GM23338 (cell line): ENCODE results near the gene CRACR2B. TPM values are rescaled to one million over a fixed set of nuclear protein-coding genes. Genes with fewer than 3 reads are reported as not detected.
A peak's percentile ranks its signal among the peaks of the same experiment; 100 is the strongest.

Source experiments
- ATAC-seq: fragments of 200-7000 bp; cut with Tn5 transposase; 3 replicates; pipeline ENCODE4 v1.9.1; 2020
- DNase-seq: peaks from one replicate; pipeline ENCODE4 v3.0.0-alpha.2; 2015; ENCODE audit warnings: low spot score
- H2AFZ ChIP-seq: fragments of 200-600 bp; sonication (generic); 2 replicates; pipeline ENCODE4 v1.8.0; 2016; ENCODE audit warnings: antibody characterized with exemption, mild to moderate bottlenecking, moderate library complexity
- H3F3A ChIP-seq: fragments of 200-600 bp; sonication (generic); replicated peaks from 2 replicates; pipeline ENCODE4 v1.8.0; 2017; ENCODE audit warnings: antibody characterized with exemption, mixed run types, low read depth
- H3K27ac ChIP-seq: fragments of 200-600 bp; sonication (generic); 2 replicates; pipeline ENCODE4 v1.6.1; 2016; ENCODE audit warnings: low read depth
- H3K27me3 ChIP-seq: fragments of 200-600 bp; sonication (generic); 2 replicates; pipeline ENCODE4 v1.8.0; 2016; ENCODE audit warnings: mild to moderate bottlenecking, mixed run types, moderate library complexity; ENCODE audit not compliant: insufficient read depth
- H3K36me3 ChIP-seq: fragments of 200-600 bp; sonication (generic); 2 replicates; pipeline ENCODE4 v1.8.0; 2016; ENCODE audit warnings: mild to moderate bottlenecking; ENCODE audit not compliant: insufficient read depth
- H3K4me1 ChIP-seq: fragments of 200-600 bp; sonication (generic); 2 replicates; pipeline ENCODE4 v1.8.0; 2016; ENCODE audit warnings: mild to moderate bottlenecking, moderate library complexity; ENCODE audit not compliant: insufficient read depth
- H3K4me2 ChIP-seq: fragments of 200-600 bp; sonication (generic); 2 replicates; pipeline ENCODE4 v1.7.1; 2017; ENCODE audit warnings: mixed run types
- H3K4me3 ChIP-seq: fragments of 200-600 bp; sonication (generic); 2 replicates; pipeline ENCODE4 v1.6.1; 2016; ENCODE audit warnings: mixed run types
- H3K79me2 ChIP-seq: fragments of 200-600 bp; sonication (generic); replicated peaks from 2 replicates; pipeline ENCODE4 v1.8.0; 2017; ENCODE audit warnings: mild to moderate bottlenecking; ENCODE audit not compliant: insufficient read depth
- H3K9me2 ChIP-seq: fragments of 200-600 bp; sonication (generic); 2 replicates; pipeline ENCODE4 v1.8.0; 2017; ENCODE audit not compliant: insufficient read depth
- H4K20me1 ChIP-seq: fragments of 200-600 bp; sonication (generic); replicated peaks from 2 replicates; pipeline ENCODE4 v1.8.0; 2017; ENCODE audit warnings: mild to moderate bottlenecking; ENCODE audit not compliant: insufficient read depth
- H3K27ac Mint-ChIP-seq: 2 replicates; pipeline ENCODE4 v1.8.0; 2020; ENCODE audit warnings: inconsistent platforms, mild to moderate bottlenecking, moderate library complexity, mixed read lengths
- H3K27me3 Mint-ChIP-seq: 3 replicates; pipeline ENCODE4 v1.8.0; 2022; ENCODE audit warnings: low read depth, mild to moderate bottlenecking, moderate library complexity, mixed read lengths, inconsistent platforms; ENCODE audit not compliant: insufficient read depth, poor library complexity
- H3K36me3 Mint-ChIP-seq: 3 replicates; pipeline ENCODE4 v1.8.0; 2021; ENCODE audit warnings: low read depth, mild to moderate bottlenecking, inconsistent platforms, moderate library complexity, mixed read lengths
- H3K4me1 Mint-ChIP-seq: 3 replicates; pipeline ENCODE4 v1.8.0; 2020; ENCODE audit warnings: mild to moderate bottlenecking, inconsistent platforms, mixed read lengths
- H3K4me3 Mint-ChIP-seq: 3 replicates; pipeline ENCODE4 v1.8.0; 2021; ENCODE audit warnings: moderate library complexity, mild to moderate bottlenecking, inconsistent platforms, mixed read lengths
- H3K9me3 Mint-ChIP-seq: 3 replicates; pipeline ENCODE4 v1.8.0; 2020; ENCODE audit warnings: moderate library complexity, mild to moderate bottlenecking, inconsistent platforms, mixed read lengths
- CREB1 ChIP-seq: fragments of 250-450 bp; sonication (Bioruptor Pico); IDR thresholded peaks from 2 replicates; pipeline ENCODE4 v1.5.0; 2020; ENCODE audit warnings: low read depth, mild to moderate bottlenecking, moderate library complexity
- EZH2 ChIP-seq: fragments of 200-600 bp; sonication (generic); IDR thresholded peaks from one replicate; pipeline ENCODE4 v1.8.0; 2017; ENCODE audit warnings: antibody characterized with exemption, mild to moderate bottlenecking, low read depth; ENCODE audit not compliant: unreplicated experiment
- EZH2phosphoT487 ChIP-seq: fragments of 200-600 bp; sonication (generic); IDR thresholded peaks from one replicate; pipeline ENCODE4 v1.8.1; 2018; ENCODE audit warnings: antibody characterized with exemption; ENCODE audit not compliant: unreplicated experiment
- JUNB ChIP-seq: IDR thresholded peaks from one replicate; pipeline ENCODE4 v1.6.1; 2016; ENCODE audit warnings: antibody characterized with exemption; ENCODE audit not compliant: unreplicated experiment
- NANOG ChIP-seq: IDR thresholded peaks from 2 replicates; pipeline ENCODE4 v1.6.1; 2016; ENCODE audit warnings: antibody characterized with exemption, borderline replicate concordance
- POLR2AphosphoS5 ChIP-seq: IDR thresholded peaks from 2 replicates; pipeline ENCODE4 v1.6.1; 2016; ENCODE audit warnings: antibody characterized with exemption, low read depth
- ZNF331 ChIP-seq: fragments of 250-450 bp; sonication (Bioruptor Pico); IDR thresholded peaks from 2 replicates; pipeline ENCODE4 v1.5.0; 2020; ENCODE audit warnings: low read depth, mild to moderate bottlenecking, moderate library complexity
- polyA plus RNA-seq: library from polyadenylated mRNA; unstranded; fragments of >200 nt; fragmentation: Nextera tagmentation; extraction: Ambion mirVana; gene quantifications from 2 replicates; pipeline ENCODE4 v1.2.1, GENCODE V29; 2016
- total RNA-seq: library from RNA; depleted of rRNA; stranded (reverse); fragments of >200 nt; shearing (Covaris generic); gene quantifications from 2 replicates; pipeline ENCODE4 v1.2.3, GENCODE V29; 2014
- TF ChIP-seq, protein P1 (sequence below): IDR thresholded peaks from 2 replicates; pipeline ENCODE4 v1.6.1; 2016; ENCODE audit warnings: antibody characterized with exemption
- TF ChIP-seq, protein P2 (sequence below), 2 experiments: fragments of 200-600 bp in 1 of 2; sonication (generic) in 1 of 2; conservative IDR thresholded peaks; 2 replicates each; pipeline versions ENCODE4 v1.5.1 to v1.6.1; 2016 to 2017; ENCODE audit warnings: antibody characterized with exemption in 2 of 2, low read depth in 2 of 2, mild to moderate bottlenecking in 2 of 2, moderate library complexity in 1 of 2
- TF ChIP-seq, protein P3 (sequence below): fragments of 250-450 bp; sonication (Bioruptor Pico); IDR thresholded peaks from 2 replicates; pipeline ENCODE4 v1.5.0; 2020; ENCODE audit warnings: mild to moderate bottlenecking, moderate library complexity

Gene CRACR2B
- total and polyA plus RNA-seq, 2 experiments from 2014 or later: 55.9 to 64.1 TPM

DNA sequence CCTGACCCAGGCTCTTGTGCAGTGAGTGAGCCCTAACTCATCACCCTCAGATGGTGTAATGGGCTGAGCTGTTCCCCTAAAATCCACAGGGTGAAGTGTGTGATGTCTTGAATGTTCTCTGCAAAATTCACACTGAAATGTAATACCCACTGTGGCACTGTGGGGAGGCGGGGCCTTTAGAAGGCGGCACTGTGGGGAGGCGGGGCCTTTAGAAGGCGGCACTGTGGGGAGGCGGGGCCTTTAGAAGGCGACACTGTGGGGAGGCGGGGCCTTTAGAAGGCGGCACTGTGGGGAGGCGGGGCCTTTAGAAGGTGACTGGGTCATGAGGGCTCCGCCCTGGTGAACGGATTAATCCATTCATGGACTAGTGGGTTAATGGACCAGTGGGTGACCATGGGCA is 49.8 kb downstream of the CRACR2B start:
- H3K4me3 ChIP-seq: no peak overlapping the region
- Mint-ChIP-seq H3K4me1 (peaks cover 2% of the 10 kb centered on the region; the same call in 2 of the 3 replicates), H3K27me3 (peaks cover 22% of the 10 kb centered on the region), H3K27ac (no peak overlapping the region), H3K36me3 (peaks cover 41% of the 10 kb centered on the region), H3K9me3 (no peaks in the 10 kb centered on the region; the same call in 2 of the 3 replicates), H3K4me3 (no peak overlapping the region)
- peaks cover 4% of the 10 kb centered on the region; the same call in 1 of the 2 replicates for H3K36me3 ChIP-seq
- no peaks in the 10 kb centered on the region for H3K4me1 ChIP-seq
- no peak overlapping the region for H3K4me2 ChIP-seq
- TF ChIP-seq EZH2phosphoT487 (no peak), NANOG (no peak), JUNB (no peak), ZNF331 (no peak), EZH2 (no peak), POLR2AphosphoS5 (no peak)
- TF ChIP-seq, protein P1, sequence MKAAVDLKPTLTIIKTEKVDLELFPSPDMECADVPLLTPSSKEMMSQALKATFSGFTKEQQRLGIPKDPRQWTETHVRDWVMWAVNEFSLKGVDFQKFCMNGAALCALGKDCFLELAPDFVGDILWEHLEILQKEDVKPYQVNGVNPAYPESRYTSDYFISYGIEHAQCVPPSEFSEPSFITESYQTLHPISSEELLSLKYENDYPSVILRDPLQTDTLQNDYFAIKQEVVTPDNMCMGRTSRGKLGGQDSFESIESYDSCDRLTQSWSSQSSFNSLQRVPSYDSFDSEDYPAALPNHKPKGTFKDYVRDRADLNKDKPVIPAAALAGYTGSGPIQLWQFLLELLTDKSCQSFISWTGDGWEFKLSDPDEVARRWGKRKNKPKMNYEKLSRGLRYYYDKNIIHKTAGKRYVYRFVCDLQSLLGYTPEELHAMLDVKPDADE: no peak
- H3F3A ChIP-seq: peaks cover 15% of the 10 kb centered on the region; the same call in 1 of the 2 replicates
- no peaks in the 10 kb centered on the region for H3K27me3 ChIP-seq
- DNase-seq (peak; percentile 82), ATAC-seq (peak; percentile 90)
- peaks cover 17% of the 10 kb centered on the region for H4K20me1 ChIP-seq
- H3K27ac ChIP-seq: no peak overlapping the region
- H3K9me2 ChIP-seq: no peaks in the 10 kb centered on the region
- H2AFZ ChIP-seq: no peak overlapping the region
- no peaks in the 10 kb centered on the region for H3K79me2 ChIP-seq

GRCh38 chr11:880447-880846 is 52.7 kb downstream of the CRACR2B start:
- Mint-ChIP-seq H3K4me3 (no peak overlapping the region), H3K4me1 (peaks cover 2% of the 10 kb centered on the region; the same call in 2 of the 3 replicates), H3K27ac (no peak overlapping the region), H3K9me3 (no peaks in the 10 kb centered on the region; the same call in 2 of the 3 replicates), H3K27me3 (peaks cover 22% of the 10 kb centered on the region), H3K36me3 (peaks cover 38% of the 10 kb centered on the region)
- ATAC-seq (peak; percentile 36), DNase-seq (no peak)
- H3K27ac ChIP-seq: no peak overlapping the region
- peaks cover 13% of the 10 kb centered on the region for H4K20me1 ChIP-seq
- H3K4me2 ChIP-seq: no peak overlapping the region
- H3K4me1 ChIP-seq: no peaks in the 10 kb centered on the region
- H3F3A ChIP-seq: peaks cover 12% of the 10 kb centered on the region; the same call in 1 of the 2 replicates
- no peak overlapping the region for H3K4me3 ChIP-seq
- no peak for TF ChIP-seq EZH2phosphoT487
- TF ChIP-seq NANOG: no peak
- TF ChIP-seq, protein P2, sequence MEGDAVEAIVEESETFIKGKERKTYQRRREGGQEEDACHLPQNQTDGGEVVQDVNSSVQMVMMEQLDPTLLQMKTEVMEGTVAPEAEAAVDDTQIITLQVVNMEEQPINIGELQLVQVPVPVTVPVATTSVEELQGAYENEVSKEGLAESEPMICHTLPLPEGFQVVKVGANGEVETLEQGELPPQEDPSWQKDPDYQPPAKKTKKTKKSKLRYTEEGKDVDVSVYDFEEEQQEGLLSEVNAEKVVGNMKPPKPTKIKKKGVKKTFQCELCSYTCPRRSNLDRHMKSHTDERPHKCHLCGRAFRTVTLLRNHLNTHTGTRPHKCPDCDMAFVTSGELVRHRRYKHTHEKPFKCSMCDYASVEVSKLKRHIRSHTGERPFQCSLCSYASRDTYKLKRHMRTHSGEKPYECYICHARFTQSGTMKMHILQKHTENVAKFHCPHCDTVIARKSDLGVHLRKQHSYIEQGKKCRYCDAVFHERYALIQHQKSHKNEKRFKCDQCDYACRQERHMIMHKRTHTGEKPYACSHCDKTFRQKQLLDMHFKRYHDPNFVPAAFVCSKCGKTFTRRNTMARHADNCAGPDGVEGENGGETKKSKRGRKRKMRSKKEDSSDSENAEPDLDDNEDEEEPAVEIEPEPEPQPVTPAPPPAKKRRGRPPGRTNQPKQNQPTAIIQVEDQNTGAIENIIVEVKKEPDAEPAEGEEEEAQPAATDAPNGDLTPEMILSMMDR (conservative IDR thresholded peaks at IDR 0.05; ENCODE audit: low read depth in 2 of 2): peak; percentile 17 to 43; a peak in 3 of 4 replicates
- no peak for TF ChIP-seq POLR2AphosphoS5
- no peak for TF ChIP-seq CREB1 (CRISPR knock-in tag)
- TF ChIP-seq, protein P3, sequence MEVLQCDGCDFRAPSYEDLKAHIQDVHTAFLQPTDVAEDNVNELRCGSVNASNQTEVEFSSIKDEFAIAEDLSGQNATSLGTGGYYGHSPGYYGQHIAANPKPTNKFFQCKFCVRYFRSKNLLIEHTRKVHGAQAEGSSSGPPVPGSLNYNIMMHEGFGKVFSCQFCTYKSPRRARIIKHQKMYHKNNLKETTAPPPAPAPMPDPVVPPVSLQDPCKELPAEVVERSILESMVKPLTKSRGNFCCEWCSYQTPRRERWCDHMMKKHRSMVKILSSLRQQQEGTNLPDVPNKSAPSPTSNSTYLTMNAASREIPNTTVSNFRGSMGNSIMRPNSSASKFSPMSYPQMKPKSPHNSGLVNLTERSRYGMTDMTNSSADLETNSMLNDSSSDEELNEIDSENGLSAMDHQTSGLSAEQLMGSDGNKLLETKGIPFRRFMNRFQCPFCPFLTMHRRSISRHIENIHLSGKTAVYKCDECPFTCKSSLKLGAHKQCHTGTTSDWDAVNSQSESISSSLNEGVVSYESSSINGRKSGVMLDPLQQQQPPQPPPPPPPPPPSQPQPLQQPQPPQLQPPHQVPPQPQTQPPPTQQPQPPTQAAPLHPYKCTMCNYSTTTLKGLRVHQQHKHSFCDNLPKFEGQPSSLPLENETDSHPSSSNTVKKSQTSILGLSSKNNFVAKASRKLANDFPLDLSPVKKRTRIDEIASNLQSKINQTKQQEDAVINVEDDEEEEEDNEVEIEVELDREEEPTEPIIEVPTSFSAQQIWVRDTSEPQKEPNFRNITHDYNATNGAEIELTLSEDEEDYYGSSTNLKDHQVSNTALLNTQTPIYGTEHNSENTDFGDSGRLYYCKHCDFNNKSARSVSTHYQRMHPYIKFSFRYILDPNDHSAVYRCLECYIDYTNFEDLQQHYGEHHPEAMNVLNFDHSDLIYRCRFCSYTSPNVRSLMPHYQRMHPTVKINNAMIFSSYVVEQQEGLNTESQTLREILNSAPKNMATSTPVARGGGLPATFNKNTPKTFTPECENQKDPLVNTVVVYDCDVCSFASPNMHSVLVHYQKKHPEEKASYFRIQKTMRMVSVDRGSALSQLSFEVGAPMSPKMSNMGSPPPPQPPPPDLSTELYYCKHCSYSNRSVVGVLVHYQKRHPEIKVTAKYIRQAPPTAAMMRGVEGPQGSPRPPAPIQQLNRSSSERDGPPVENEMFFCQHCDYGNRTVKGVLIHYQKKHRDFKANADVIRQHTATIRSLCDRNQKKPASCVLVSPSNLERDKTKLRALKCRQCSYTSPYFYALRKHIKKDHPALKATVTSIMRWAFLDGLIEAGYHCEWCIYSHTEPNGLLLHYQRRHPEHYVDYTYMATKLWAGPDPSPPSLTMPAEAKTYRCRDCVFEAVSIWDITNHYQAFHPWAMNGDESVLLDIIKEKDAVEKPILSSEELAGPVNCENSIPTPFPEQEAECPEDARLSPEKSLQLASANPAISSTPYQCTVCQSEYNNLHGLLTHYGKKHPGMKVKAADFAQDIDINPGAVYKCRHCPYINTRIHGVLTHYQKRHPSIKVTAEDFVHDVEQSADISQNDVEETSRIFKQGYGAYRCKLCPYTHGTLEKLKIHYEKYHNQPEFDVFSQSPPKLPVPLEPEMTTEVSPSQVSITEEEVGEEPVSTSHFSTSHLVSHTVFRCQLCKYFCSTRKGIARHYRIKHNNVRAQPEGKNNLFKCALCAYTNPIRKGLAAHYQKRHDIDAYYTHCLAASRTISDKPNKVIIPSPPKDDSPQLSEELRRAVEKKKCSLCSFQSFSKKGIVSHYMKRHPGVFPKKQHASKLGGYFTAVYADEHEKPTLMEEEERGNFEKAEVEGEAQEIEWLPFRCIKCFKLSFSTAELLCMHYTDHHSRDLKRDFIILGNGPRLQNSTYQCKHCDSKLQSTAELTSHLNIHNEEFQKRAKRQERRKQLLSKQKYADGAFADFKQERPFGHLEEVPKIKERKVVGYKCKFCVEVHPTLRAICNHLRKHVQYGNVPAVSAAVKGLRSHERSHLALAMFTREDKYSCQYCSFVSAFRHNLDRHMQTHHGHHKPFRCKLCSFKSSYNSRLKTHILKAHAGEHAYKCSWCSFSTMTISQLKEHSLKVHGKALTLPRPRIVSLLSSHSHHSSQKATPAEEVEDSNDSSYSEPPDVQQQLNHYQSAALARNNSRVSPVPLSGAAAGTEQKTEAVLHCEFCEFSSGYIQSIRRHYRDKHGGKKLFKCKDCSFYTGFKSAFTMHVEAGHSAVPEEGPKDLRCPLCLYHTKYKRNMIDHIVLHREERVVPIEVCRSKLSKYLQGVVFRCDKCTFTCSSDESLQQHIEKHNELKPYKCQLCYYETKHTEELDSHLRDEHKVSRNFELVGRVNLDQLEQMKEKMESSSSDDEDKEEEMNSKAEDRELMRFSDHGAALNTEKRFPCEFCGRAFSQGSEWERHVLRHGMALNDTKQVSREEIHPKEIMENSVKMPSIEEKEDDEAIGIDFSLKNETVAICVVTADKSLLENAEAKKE (CRISPR knock-in tag): no peak
- TF ChIP-seq EZH2: no peak
- H3K27me3 ChIP-seq: no peaks in the 10 kb centered on the region
- H3K9me2 ChIP-seq: no peaks in the 10 kb centered on the region
- H3K79me2 ChIP-seq: no peaks in the 10 kb centered on the region
- H2AFZ ChIP-seq: no peak overlapping the region
- H3K36me3 ChIP-seq: peaks cover 4% of the 10 kb centered on the region; the same call in 1 of the 2 replicates
